GM12873 (cell line): ENCODE measurements around the gene KCNMB2.

ENCODE experiments used
- TF ChIP-seq, protein P1 (sequence below): IDR thresholded peaks from 2 replicates; pipeline ENCODE4 v1.5.1; 2012; ENCODE audit warnings: low read depth, mild to moderate bottlenecking, moderate library complexity, low read length, control low read depth; ENCODE audit not compliant: insufficient read depth; ENCODE audit errors: missing control alignments

The KCNMB2 gene

DNA sequence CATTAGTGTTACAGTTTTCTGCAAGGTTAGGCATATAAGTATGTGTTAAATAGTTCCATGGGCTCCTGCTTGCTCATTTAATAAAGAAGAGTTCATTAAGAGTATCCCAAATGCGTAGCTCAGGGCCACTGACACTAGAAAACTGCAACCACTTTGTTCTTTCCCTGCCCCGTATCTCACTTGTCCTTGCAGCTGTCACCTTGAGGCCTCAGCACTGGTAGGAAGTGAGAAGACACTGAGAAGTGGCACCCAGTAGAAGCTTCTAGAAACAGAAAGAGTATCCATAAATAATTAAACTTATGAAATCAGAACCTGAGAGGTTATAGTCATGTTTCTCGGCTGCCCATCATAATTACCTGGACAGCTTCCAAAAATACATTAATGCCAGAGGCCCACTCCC, 266.0 kb downstream of the KCNMB2 start:
- TF ChIP-seq, protein P1, sequence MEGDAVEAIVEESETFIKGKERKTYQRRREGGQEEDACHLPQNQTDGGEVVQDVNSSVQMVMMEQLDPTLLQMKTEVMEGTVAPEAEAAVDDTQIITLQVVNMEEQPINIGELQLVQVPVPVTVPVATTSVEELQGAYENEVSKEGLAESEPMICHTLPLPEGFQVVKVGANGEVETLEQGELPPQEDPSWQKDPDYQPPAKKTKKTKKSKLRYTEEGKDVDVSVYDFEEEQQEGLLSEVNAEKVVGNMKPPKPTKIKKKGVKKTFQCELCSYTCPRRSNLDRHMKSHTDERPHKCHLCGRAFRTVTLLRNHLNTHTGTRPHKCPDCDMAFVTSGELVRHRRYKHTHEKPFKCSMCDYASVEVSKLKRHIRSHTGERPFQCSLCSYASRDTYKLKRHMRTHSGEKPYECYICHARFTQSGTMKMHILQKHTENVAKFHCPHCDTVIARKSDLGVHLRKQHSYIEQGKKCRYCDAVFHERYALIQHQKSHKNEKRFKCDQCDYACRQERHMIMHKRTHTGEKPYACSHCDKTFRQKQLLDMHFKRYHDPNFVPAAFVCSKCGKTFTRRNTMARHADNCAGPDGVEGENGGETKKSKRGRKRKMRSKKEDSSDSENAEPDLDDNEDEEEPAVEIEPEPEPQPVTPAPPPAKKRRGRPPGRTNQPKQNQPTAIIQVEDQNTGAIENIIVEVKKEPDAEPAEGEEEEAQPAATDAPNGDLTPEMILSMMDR, result no peak

DNA sequence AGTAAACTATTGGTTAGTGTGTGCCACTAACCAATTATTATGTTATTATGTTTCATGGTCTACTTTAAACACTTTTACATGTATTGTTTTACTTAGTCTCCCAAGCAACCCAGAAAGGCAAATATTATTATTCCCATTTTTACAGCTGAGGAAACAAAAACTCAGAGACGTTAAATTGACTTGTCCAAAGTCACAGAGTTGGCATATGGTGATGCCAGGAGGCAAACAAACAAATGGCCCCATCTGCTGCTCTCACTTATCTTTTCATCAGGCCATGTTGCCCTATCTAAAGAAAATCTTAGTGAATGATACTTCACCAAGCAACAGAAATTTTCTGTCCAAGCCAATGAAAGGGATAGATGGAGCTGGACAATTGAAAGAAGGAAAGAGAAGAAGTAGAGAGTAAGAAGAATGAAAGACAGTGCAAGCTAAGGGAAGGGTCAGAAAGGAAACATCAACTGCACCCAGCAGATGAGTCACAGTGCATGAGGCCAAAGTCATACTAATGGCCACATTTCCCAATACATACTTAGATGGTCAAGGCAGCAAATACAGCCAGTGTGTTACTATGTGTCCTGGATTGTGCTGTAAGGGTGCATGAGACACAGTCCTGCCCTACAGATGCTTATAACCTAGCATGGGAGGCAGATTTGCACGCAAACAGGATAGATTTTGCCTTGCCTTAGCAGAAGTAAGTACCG, 266.9 kb downstream of the KCNMB2 start:
- TF ChIP-seq, protein P1, result no peak

DNA sequence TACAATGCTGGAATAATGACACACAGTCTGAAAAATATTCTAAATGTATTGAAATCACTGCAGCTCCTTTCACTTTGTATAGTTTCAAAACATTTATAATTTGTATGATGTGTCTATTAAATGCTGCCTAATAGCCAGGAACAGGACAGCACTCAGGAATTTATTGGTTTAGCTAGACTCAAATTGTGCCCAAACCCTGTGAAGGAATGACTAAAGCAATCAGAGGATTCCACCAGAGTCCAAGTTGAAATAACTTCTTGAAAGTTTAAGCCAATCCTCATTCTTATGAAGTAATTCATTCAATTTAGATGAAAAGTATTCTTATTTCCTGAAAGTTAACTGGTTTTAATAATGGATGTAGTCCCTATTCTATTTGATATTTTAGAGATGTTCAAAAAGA, 268.4 kb downstream of the KCNMB2 start:
- TF ChIP-seq, protein P1, result no peak

DNA sequence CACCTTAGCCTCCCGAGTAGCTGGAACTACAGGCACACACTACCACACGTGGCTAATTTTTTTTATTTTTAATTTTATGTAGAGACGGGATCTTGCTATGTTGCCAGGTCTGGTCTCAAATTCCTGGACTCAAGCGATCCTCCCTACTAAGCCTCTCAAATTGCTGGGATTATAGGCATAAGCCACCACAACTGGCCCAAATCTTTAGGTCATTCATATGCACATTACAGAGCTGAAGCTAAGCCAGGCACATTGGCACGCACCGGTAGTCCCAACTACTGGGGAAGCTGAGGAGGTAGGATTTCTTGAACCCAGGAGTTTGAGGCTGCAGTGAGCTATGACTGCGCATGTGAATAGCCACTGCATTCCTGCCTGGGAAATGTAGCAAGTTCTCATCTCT, 269.5 kb downstream of the KCNMB2 start:
- TF ChIP-seq, protein P1, result no peak

- TF ChIP-seq, protein P1, result no peak
These were observed 270.4 kb downstream of the KCNMB2 start for GRCh38 chr3:178806651-178807050.

GRCh38 chr3:178807694-178808093, 271.5 kb downstream of the KCNMB2 start:
- TF ChIP-seq, protein P1, result no peak

DNA sequence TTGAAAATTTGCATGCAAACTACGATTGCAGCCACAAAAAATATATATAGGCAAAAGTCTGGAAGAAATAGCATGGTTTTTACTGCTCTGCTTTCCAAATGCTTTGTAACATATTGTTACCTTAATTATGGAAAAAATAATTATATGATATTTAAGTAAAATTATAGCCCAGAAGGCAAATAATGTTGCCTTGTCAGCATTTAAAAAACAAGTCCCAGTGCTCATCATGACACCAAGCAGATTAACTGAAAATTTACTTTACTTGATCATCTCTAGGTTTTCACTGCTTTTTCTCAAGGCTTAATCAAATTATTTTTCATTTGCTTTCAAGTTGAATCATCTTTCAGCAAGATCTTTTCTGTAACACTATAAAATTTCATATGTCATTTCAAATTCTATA, 272.5 kb downstream of the KCNMB2 start:
- TF ChIP-seq, protein P1, result no peak
